Adrenal gland (tissue), 12 donors: ENCODE results near the gene TAAR6. TPM values are rescaled to one million over a fixed set of nuclear protein-coding genes. Genes with fewer than 3 reads are reported as not detected.

ENCODE experiments used
- DNase-seq, 7 donors: peaks; one replicate each; pipeline ENCODE4 v3.0.0-alpha.2; 2019 to 2020
- H3K27ac ChIP-seq, 5 donors: fragments of 200-600 bp; sonication (generic) in 4 of 5; 1 replicate in 3 of 5; 2 replicates in 2 of 5; pipeline versions ENCODE4 v1.5.1 to v1.8.0; 2016 to 2020; ENCODE audit warnings: mild to moderate bottlenecking in 1 of 5
- H3K27me3 ChIP-seq: fragments of 200-600 bp; 2 replicates; pipeline ENCODE4 v1.8.0; 2021
- H3K36me3 ChIP-seq, 2 donors: fragments of 200-600 bp; replicated peaks in 1 of 2; 1 replicate in 1 of 2; 2 replicates in 1 of 2; pipeline versions ENCODE4 v1.5.1 to v1.8.0; 2018 to 2022
- H3K4me1 ChIP-seq, 2 donors: fragments of 200-600 bp; replicated peaks in 1 of 2; 1 replicate in 1 of 2; 2 replicates in 1 of 2; pipeline versions ENCODE4 v1.5.1 to v1.8.0; 2018 to 2021
- H3K4me3 ChIP-seq, 4 donors: fragments of 200-600 bp; sonication (generic) in 3 of 4; one replicate each; pipeline ENCODE4 v1.5.1; 2016 to 2018
- H3K9me3 ChIP-seq, 3 donors: fragments of 200-600 bp; sonication (generic) in 1 of 3; replicated peaks in 1 of 3; 1 replicate in 2 of 3; 2 replicates in 1 of 3; pipeline versions ENCODE4 v1.5.1 to v1.8.0; 2016 to 2021
- POLR2A ChIP-seq, 2 donors: fragments of 450-650 bp; IDR thresholded peaks; one replicate each; pipeline ENCODE4 v1.6.1; 2017; ENCODE audit warnings: antibody characterized with exemption in 2 of 2, mild to moderate bottlenecking in 2 of 2, moderate library complexity in 1 of 2
- WGBS, 4 donors: extraction: QIAGEN DNeasy Blood & Tissue Kit in 2 of 4; methylation state at CpG; one replicate each; pipeline versions ENCODE4 v1.1.5 to v1.1.7; 2013 to 2017; 5-methylcytosine and 5-hydroxymethylcytosine counted together
- intact Hi-C, 2 donors: fragments of 100-400 bp; cut with DNase I; formaldehyde crosslinking; loops; one replicate each; pipeline versions ENCODE4 v1.14.1 to v1.15.0; 2022 to 2023
- polyA plus RNA-seq, 3 donors: library from polyadenylated mRNA; stranded (reverse); fragments of 200-250 nt in 2 of 3; fragments of 350-450 nt in 1 of 3; fragmentation: Illumina TruSeq in 1 of 3; extraction: RNeasy Lipid Tissue Mini Kit (QIAGEN cat#74804) in 1 of 3; gene quantifications; one replicate each; pipeline ENCODE4 v1.2.3, GENCODE V29; 2013 to 2014
- total RNA-seq, 9 donors: library from RNA; depleted of rRNA in 4 of 9; stranded (reverse); fragments of >200 nt in 4 of 9; fragments of 120-200 nt in 1 of 9; fragmentation: NEBNext Ultra II Directional in 1 of 9; extraction: Animal tissue kit (Norgen Biotek cat#: 25700) in 1 of 9; gene quantifications; one replicate each; pipeline versions ENCODE4 v1.1.0 to v1.2.4, GENCODE V29; 2013 to 2023
- TF ChIP-seq, protein P1 (sequence below), 6 experiments: fragments of 450-650 bp in 4 of 6; fragments of 200-600 bp in 2 of 6; sonication (generic) in 1 of 6; IDR thresholded peaks; 1 replicate in 5 of 6; 2 replicates in 1 of 6; pipeline versions ENCODE4 v1.5.1 to v1.8.0; 2016 to 2021; ENCODE audit warnings: antibody characterized with exemption in 6 of 6, mild to moderate bottlenecking in 2 of 6, moderate library complexity in 1 of 6
- donor health status: healthy with polysubstance abuse.
- donor health status: Bipolar disorder and iron deficiency.
- donor health status: DM: yes; HTN: yes; CAD: no.
- donor health status: DM: no; HTN: no; CAD: no.
- donor health status: DM: no; HTN: no; CAD: no.
- donor health status: DM: yes; HTN: yes; CAD: no.

The TAAR6 gene
- total and polyA plus RNA-seq, 12 donors: not detected

GRCh38 chr6:132589454-132589853, 19.3 kb downstream of the TAAR6 start, which contains the start of gene TAAR5:
Gene TAAR5, minus strand, starts transcription at chr6:132589741. Its CDS starts 55 bp downstream, at chr6:132589686.
- intact Hi-C loops: no loop called here
- Histone ChIP-seq H3K4me3 (no peak within 1 kb of the TSS), H3K9me3 (no peaks in the 10 kb centered on the region), H3K27ac (no peak within 1 kb of the TSS), H3K4me1 (no peaks in the 10 kb centered on the region), H3K36me3 (no peaks in the 10 kb centered on the region), H3K27me3 (no peaks in the 10 kb centered on the region)
- 59 to 83% (median 65%) methylated on average over 5 of the region's 5 CpGs for WGBS, 4 donors
- no peak for DNase-seq
- TF ChIP-seq POLR2A (IDR thresholded peaks at IDR 0.05): no peak
- TF ChIP-seq, protein P1, sequence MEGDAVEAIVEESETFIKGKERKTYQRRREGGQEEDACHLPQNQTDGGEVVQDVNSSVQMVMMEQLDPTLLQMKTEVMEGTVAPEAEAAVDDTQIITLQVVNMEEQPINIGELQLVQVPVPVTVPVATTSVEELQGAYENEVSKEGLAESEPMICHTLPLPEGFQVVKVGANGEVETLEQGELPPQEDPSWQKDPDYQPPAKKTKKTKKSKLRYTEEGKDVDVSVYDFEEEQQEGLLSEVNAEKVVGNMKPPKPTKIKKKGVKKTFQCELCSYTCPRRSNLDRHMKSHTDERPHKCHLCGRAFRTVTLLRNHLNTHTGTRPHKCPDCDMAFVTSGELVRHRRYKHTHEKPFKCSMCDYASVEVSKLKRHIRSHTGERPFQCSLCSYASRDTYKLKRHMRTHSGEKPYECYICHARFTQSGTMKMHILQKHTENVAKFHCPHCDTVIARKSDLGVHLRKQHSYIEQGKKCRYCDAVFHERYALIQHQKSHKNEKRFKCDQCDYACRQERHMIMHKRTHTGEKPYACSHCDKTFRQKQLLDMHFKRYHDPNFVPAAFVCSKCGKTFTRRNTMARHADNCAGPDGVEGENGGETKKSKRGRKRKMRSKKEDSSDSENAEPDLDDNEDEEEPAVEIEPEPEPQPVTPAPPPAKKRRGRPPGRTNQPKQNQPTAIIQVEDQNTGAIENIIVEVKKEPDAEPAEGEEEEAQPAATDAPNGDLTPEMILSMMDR (IDR thresholded peaks at IDR 0.05): no peak

- Histone ChIP-seq H3K27me3 (no peaks in the 10 kb centered on the region), H3K9me3 (no peaks in the 10 kb centered on the region), H3K27ac (no peak overlapping the region), H3K4me1 (no peaks in the 10 kb centered on the region), H3K4me3 (no peak overlapping the region), H3K36me3 (no peaks in the 10 kb centered on the region)
- intact Hi-C loops: no loop called here
- no peak for DNase-seq
- WGBS, 4 donors: 44 to 72% (median 58%) methylated on average over 1 of the region's 1 CpG
- TF ChIP-seq, protein P1 (IDR thresholded peaks at IDR 0.05): no peak
- no peak for TF ChIP-seq POLR2A (IDR thresholded peaks at IDR 0.05)
Observed at GRCh38 chr6:132590362-132590761, 20.2 kb downstream of the TAAR6 start.

GRCh38 chr6:132592855-132593254, 22.7 kb downstream of the TAAR6 start:
- Histone ChIP-seq H3K27me3 (no peaks in the 10 kb centered on the region), H3K9me3 (no peaks in the 10 kb centered on the region), H3K27ac (no peak overlapping the region), H3K4me1 (no peaks in the 10 kb centered on the region), H3K4me3 (no peak overlapping the region), H3K36me3 (no peaks in the 10 kb centered on the region)
- intact Hi-C loops: no loop called here
- 64 to 70% (median 67%) methylated on average over 2 of the region's 2 CpGs for WGBS, 4 donors
- no peak for TF ChIP-seq POLR2A (IDR thresholded peaks at IDR 0.05)
- TF ChIP-seq, protein P1 (IDR thresholded peaks at IDR 0.05): no peak
- no peak for DNase-seq

DNA sequence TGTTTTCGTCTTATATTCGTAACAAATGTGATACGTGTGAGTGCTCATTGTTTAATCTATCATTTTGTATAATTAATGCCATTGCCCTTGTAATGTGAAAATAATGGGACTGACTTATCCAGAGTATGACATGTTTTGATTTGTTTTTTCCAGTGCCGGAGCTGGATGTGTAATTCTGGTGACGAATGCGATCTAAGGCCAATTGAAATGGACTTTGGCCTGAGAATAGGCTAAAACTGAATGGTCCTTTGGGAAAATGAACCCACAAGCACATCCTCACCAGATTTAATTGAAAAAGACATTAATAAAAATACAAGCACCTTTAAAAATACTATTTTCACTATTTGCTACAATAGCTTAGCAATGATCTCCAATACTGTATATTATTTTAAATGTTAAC, 26.1 kb downstream of the TAAR6 start:
- H3K4me3 ChIP-seq: no peak overlapping the region
- no peaks in the 10 kb centered on the region for H3K9me3 ChIP-seq
- no peaks in the 10 kb centered on the region for H3K4me1 ChIP-seq
- H3K27ac ChIP-seq: no peak overlapping the region
- DNase-seq: no peak
- WGBS, 4 donors: 55 to 77% (median 67%) methylated on average over 6 of the region's 6 CpGs
- intact Hi-C loops: no loop called here
- TF ChIP-seq POLR2A (IDR thresholded peaks at IDR 0.05): no peak
- TF ChIP-seq, protein P1 (IDR thresholded peaks at IDR 0.05): no peak
- H3K36me3 ChIP-seq: no peaks in the 10 kb centered on the region
- peaks cover 5% of the 10 kb centered on the region for H3K27me3 ChIP-seq
